HepG2 (cell line): ENCODE measurements around the gene CPNE1. TPM values are rescaled to one million over a fixed set of nuclear protein-coding genes. Genes with fewer than 3 reads are reported as not detected.
A peak's percentile ranks its signal among the peaks of the same experiment; 100 is the strongest.
"Not testable (repeated sequence)": the region's sequence is repeated elsewhere in the genome, so short reads cannot be mapped to it uniquely, and the experiment has no call there.

ENCODE experiments used
- ATAC-seq: fragments of 200-7000 bp; cut with Tn5 transposase; 3 replicates; pipeline ENCODE4 v1.9.1; 2020; ENCODE audit warnings: mild to moderate bottlenecking, moderate library complexity
- BruUV-seq: library from RNA; stranded (reverse); fragments of 400-500 nt; replicated peaks from 2 replicates; lab custom pipeline; 2021; lab: Mats Ljungman, UMichigan
- CTCF ChIA-PET: fragments of 300-600 bp; formaldehyde crosslinking; extraction: SDS; loops from one replicate; lab custom pipeline; 2021; ENCODE audit warnings: low total read pairs, inconsistent platforms, low intra/inter-chr PET ratio; lab: Yijun Ruan, JAX
- POLR2A ChIA-PET: fragments of 350-600 bp; sonication (Branson Sonifier 250); formaldehyde crosslinking; loops from one replicate; lab custom pipeline; 2020; ENCODE audit warnings: antibody characterized with exemption, inconsistent platforms; lab: Yijun Ruan, JAX
- DNase-seq: peaks from one replicate; pipeline ENCODE4 v3.0.0-alpha.2; 2015; ENCODE audit warnings: low spot score
- FAIRE-seq: peaks from 3 replicates; lab custom pipeline; 2011; peaks lifted over from hg19 to GRCh38; lab: Jason Lieb, UNC
- H2AFZ ChIP-seq: one replicate; pipeline ENCODE4 v1.6.1; 2011; ENCODE audit warnings: low read length, inconsistent platforms
- H3K27ac ChIP-seq: fragments of 300-600 bp; 3 replicates; pipeline ENCODE4 v1.8.0; 2011; ENCODE audit warnings: mixed run types, mild to moderate bottlenecking, mixed read lengths, low read length, inconsistent platforms; ENCODE audit not compliant: insufficient read depth; ENCODE audit errors: extremely low read length
- H3K27me3 ChIP-seq, 2 experiments: fragments of 200-600 bp in 1 of 2; 2 replicates in 1 of 2; 3 replicates in 1 of 2; pipeline versions ENCODE4 v1.6.0 to v1.8.0; 2011; ENCODE audit warnings: low read length in 2 of 2, mild to moderate bottlenecking in 2 of 2, moderate library complexity in 2 of 2, inconsistent platforms in 1 of 2; ENCODE audit not compliant: insufficient read depth in 2 of 2, control insufficient read depth in 1 of 2
- H3K36me3 ChIP-seq, 2 experiments: fragments of 200-600 bp in 1 of 2; replicated peaks in 1 of 2; 2 replicates in 1 of 2; 3 replicates in 1 of 2; pipeline versions ENCODE4 v1.5.1 to v1.8.0; 2011; ENCODE audit warnings: low read length in 2 of 2, inconsistent platforms in 1 of 2; ENCODE audit not compliant: insufficient read depth in 2 of 2, control insufficient read depth in 1 of 2
- H3K4me1 ChIP-seq: 2 replicates; pipeline ENCODE4 v1.5.1; 2012; ENCODE audit warnings: low read length, inconsistent platforms; ENCODE audit not compliant: insufficient read depth
- H3K4me2 ChIP-seq: 2 replicates; pipeline ENCODE4 v1.6.0; 2011; ENCODE audit warnings: low read depth, low read length, inconsistent platforms
- H3K4me3 ChIP-seq, 3 experiments: fragments of 200-600 bp in 1 of 3; sonication (generic), shearing (Covaris generic) in 1 of 3; replicated peaks in 1 of 3; 2 replicates each; pipeline ENCODE4 v1.5.1; 2011 to 2016; ENCODE audit warnings: low read length in 3 of 3, inconsistent platforms in 2 of 3, low read depth in 2 of 3, mild to moderate bottlenecking in 2 of 3, control low read depth in 1 of 3, mixed read lengths in 1 of 3; ENCODE audit not compliant: insufficient read depth in 1 of 3
- H3K79me2 ChIP-seq: one replicate; pipeline ENCODE4 v1.6.1; 2011; ENCODE audit warnings: low read length, inconsistent platforms; ENCODE audit not compliant: insufficient read depth
- H3K9ac ChIP-seq: 2 replicates; pipeline ENCODE4 v1.6.0; 2011; ENCODE audit warnings: mild to moderate bottlenecking, low read depth, low read length, inconsistent platforms; ENCODE audit not compliant: insufficient read depth
- H3K9me3 ChIP-seq: 2 replicates; pipeline ENCODE4 v1.5.1; 2012; ENCODE audit warnings: mild to moderate bottlenecking, low read length
- H4K20me1 ChIP-seq: 2 replicates; pipeline ENCODE4 v1.6.0; 2011; ENCODE audit warnings: inconsistent platforms, mild to moderate bottlenecking, low read length, moderate library complexity; ENCODE audit not compliant: insufficient read depth
- AGO2 ChIP-seq: fragments of 200-400 bp; formaldehyde crosslinking; optimal IDR thresholded peaks from 2 replicates; pipeline ENCODE3; 2017; ENCODE audit warnings: mild to moderate bottlenecking, low read depth, low read length, moderate library complexity
- BRCA1 ChIP-seq: sonication (generic); formaldehyde crosslinking; IDR thresholded peaks from 2 replicates; pipeline ENCODE4 v1.4.0; 2020; ENCODE audit warnings: missing genetic modification reagents
- FOSL2 ChIP-seq: sonication (generic); formaldehyde crosslinking; IDR thresholded peaks from 2 replicates; pipeline ENCODE4 v1.4.0; 2020; ENCODE audit warnings: missing genetic modification reagents
- HNRNPUL1 ChIP-seq: fragments of 200-400 bp; formaldehyde crosslinking; IDR thresholded peaks from 2 replicates; pipeline ENCODE4 v1.6.1; 2017; ENCODE audit warnings: low read depth, mild to moderate bottlenecking, low read length, moderate library complexity
- KLF16 ChIP-seq, 2 experiments: sonication (generic) in 1 of 2; formaldehyde crosslinking in 1 of 2; IDR thresholded peaks; 2 replicates each; pipeline versions ENCODE4 v1.6.1 to v1.8.0; 2016 to 2023; ENCODE audit warnings: missing genetic modification reagents in 2 of 2, missing compliant biosample characterization in 1 of 2
- MBD4 ChIP-seq: IDR thresholded peaks from 2 replicates; pipeline ENCODE4 v1.6.1; 2012; ENCODE audit warnings: low read length, inconsistent platforms, borderline replicate concordance
- MXD3 ChIP-seq: IDR thresholded peaks from 2 replicates; pipeline ENCODE4 v1.6.1; 2016; ENCODE audit warnings: mild to moderate bottlenecking, missing biosample characterization, missing genetic modification reagents
- POLR2AphosphoS2 ChIP-seq: IDR thresholded peaks from 2 replicates; pipeline ENCODE4 v1.6.1; 2011; ENCODE audit warnings: low read depth, low read length, improper control_type of control experiment
- POLR2G ChIP-seq: fragments of 200-400 bp; formaldehyde crosslinking; IDR thresholded peaks from 2 replicates; pipeline ENCODE4 v1.6.1; 2018; ENCODE audit warnings: mild to moderate bottlenecking, low read depth, low read length, moderate library complexity
- PRPF4 ChIP-seq: fragments of 200-400 bp; formaldehyde crosslinking; IDR thresholded peaks from 2 replicates; pipeline ENCODE4 v1.6.1; 2016; ENCODE audit warnings: low read length, low read depth; ENCODE audit not compliant: poor library complexity, severe bottlenecking
- RBFOX2 ChIP-seq: fragments of 200-400 bp; formaldehyde crosslinking; IDR thresholded peaks from 2 replicates; pipeline ENCODE4 v1.6.1; 2017; ENCODE audit warnings: low read depth, mild to moderate bottlenecking, low read length
- RBM22 ChIP-seq: fragments of 200-400 bp; formaldehyde crosslinking; optimal IDR thresholded peaks from 2 replicates; pipeline ENCODE3; 2017; ENCODE audit warnings: mild to moderate bottlenecking, low read length, moderate library complexity
- TEAD3 ChIP-seq: optimal IDR thresholded peaks from 2 replicates; pipeline ENCODE3; 2016; ENCODE audit warnings: borderline replicate concordance
- ZBTB38 ChIP-seq: sonication (generic); formaldehyde crosslinking; IDR thresholded peaks from 2 replicates; pipeline ENCODE4 v1.5.1; 2020; ENCODE audit warnings: mild to moderate bottlenecking, missing genetic modification reagents
- ZBTB43 ChIP-seq: sonication (generic); formaldehyde crosslinking; conservative IDR thresholded peaks from 2 replicates; pipeline ENCODE4 v1.4.0; 2020; ENCODE audit warnings: missing genetic modification reagents
- ZNF224 ChIP-seq: sonication (generic); formaldehyde crosslinking; IDR thresholded peaks from 2 replicates; pipeline ENCODE4 v1.5.0; 2020; ENCODE audit warnings: mild to moderate bottlenecking, missing genetic modification reagents
- ZNF234 ChIP-seq: sonication (generic); formaldehyde crosslinking; conservative IDR thresholded peaks from 2 replicates; pipeline ENCODE4 v1.5.1; 2020; ENCODE audit warnings: mild to moderate bottlenecking, missing genetic modification reagents
- ZNF354B ChIP-seq: sonication (generic); formaldehyde crosslinking; IDR thresholded peaks from 2 replicates; pipeline ENCODE4 v1.8.0; 2022; ENCODE audit warnings: mild to moderate bottlenecking, missing genetic modification reagents
- ZNF414 ChIP-seq: sonication (generic); formaldehyde crosslinking; IDR thresholded peaks from 2 replicates; pipeline ENCODE4 v1.5.0; 2020; ENCODE audit warnings: missing genetic modification reagents
- ZNF44 ChIP-seq: sonication (generic); formaldehyde crosslinking; IDR thresholded peaks from 2 replicates; pipeline ENCODE4 v1.5.1; 2020; ENCODE audit warnings: mild to moderate bottlenecking, missing genetic modification reagents
- WGBS: methylation state at CpG from one replicate; pipeline ENCODE4 v1.1.6; 2017; ENCODE audit warnings: low lambda C conversion rate; 5-methylcytosine and 5-hydroxymethylcytosine counted together
- in situ Hi-C: cut with HindIII; loops from 2 replicates; pipeline ENCODE4 v1.10.0; 2017; ENCODE audit warnings: low pct_unique_long_range_greater_than_20kb; ENCODE audit not compliant: extremely low pct_ligation_motif_present
- intact Hi-C: fragments of 100-400 bp; cut with micrococcal nuclease; formaldehyde crosslinking; loops from one replicate; pipeline ENCODE4 v1.10.0; 2022; ENCODE audit not compliant: unreplicated experiment
- polyA plus RNA-seq, 8 experiments: library from polyadenylated mRNA; depleted of rRNA in 3 of 8; stranded (reverse) in 7 of 8; unstranded in 1 of 8; fragments of >200 nt; fragmentation: Illumina TruSeq in 4 of 8; extraction: Trizol in 4 of 8; gene quantifications; 2 replicates each; pipeline versions ENCODE4 v1.2.1 to v1.2.3, GENCODE V29; 2011 to 2016; ENCODE audit warnings: low read depth in 4 of 8, missing spikeins in 1 of 8, mixed read lengths in 1 of 8; ENCODE audit not compliant: insufficient read depth in 1 of 8
- total RNA-seq, 5 experiments: library from RNA; depleted of rRNA; stranded (reverse); fragments of >200 nt; fragmentation: Illumina TruSeq; extraction: Trizol; gene quantifications; 2 replicates each; pipeline ENCODE4 v1.2.3, GENCODE V29; 2016; ENCODE audit warnings: low read depth in 1 of 5

The CPNE1 gene
- total and polyA plus RNA-seq, 2 of the 13 experiments (the other 11 are each of a cell fraction or from before 2014, with no cell fraction given): 408 to 431 TPM

GRCh38 chr20:35706591-35707529, 42.2 kb upstream of the CPNE1 start:
- TF ChIP-seq ZNF234 (0 out of 2 replicates have a peak, but pooled peaks have one; percentile 27), ZNF224 (CRISPR knock-in tag) (0 out of 2 replicates have a peak, but pooled peaks have one; percentile 41), AGO2 (peak; percentile 28), KLF16 (CRISPR knock-in tag; IDR thresholded peaks at IDR 0.05) (0 out of 4 replicates have a peak, but pooled peaks of 1 of the 2 experiments have one; percentile 31), POLR2AphosphoS2 (peak; percentile 89; the same call in 1 of the 2 replicates), MBD4 (0 out of 2 replicates have a peak, but pooled peaks have one; percentile 27), PRPF4 (peak; percentile 42), ZBTB38 (CRISPR knock-in tag) (peak; percentile 24; the same call in 1 of the 2 replicates), ZNF44 (CRISPR knock-in tag) (0 out of 2 replicates have a peak, but pooled peaks have one; percentile 32), BRCA1 (CRISPR knock-in tag) (0 out of 2 replicates have a peak, but pooled peaks have one; percentile 26), POLR2G (peak; percentile 59), FOSL2 (CRISPR knock-in tag) (peak; percentile 8; the same call in 1 of the 2 replicates), ZNF414 (CRISPR knock-in tag) (0 out of 2 replicates have a peak, but pooled peaks have one; percentile 39), RBFOX2 (peak; percentile 39; the same call in 1 of the 2 replicates), HNRNPUL1 (peak; percentile 47; the same call in 1 of the 2 replicates), MXD3 (0 out of 2 replicates have a peak, but pooled peaks have one; percentile 38), ZNF354B (CRISPR knock-in tag) (0 out of 2 replicates have a peak, but pooled peaks have one; percentile 29), ZBTB43 (CRISPR knock-in tag) (0 out of 2 replicates have a peak, but pooled peaks have one; percentile 15), TEAD3 (CRISPR knock-in tag) (peak; percentile 10), RBM22 (peak; percentile 96)
- not testable (repeated sequence) for BruUV-seq

More at GRCh38 chr20:35706591-35707529, 42.2 kb upstream of the CPNE1 start:
- ATAC-seq, H3K27me3 ChIP-seq, CTCF ChIA-PET, H3K9me3 ChIP-seq, intact Hi-C loops, H3K27ac ChIP-seq, H3K4me1 ChIP-seq, in situ Hi-C loops, H2AFZ ChIP-seq, FAIRE-seq, H3K9ac ChIP-seq, DNase-seq, H3K4me3 ChIP-seq, H3K4me2 ChIP-seq: not testable (repeated sequence)
- Histone ChIP-seq H3K36me3 (peaks cover 36 to 85% of the 10 kb centered on the region in 2 experiments), H3K79me2 (peaks cover 42% of the 10 kb centered on the region), H4K20me1 (peaks cover 94% of the 10 kb centered on the region)
- POLR2A ChIA-PET: interaction anchor here (2.6 to 23.6 kb wide), 2 partner anchors 19 to 36 kb away, joined by 17 to 319 read pairs; partner anchors contain the start of gene RBM39
- WGBS: 98% methylated on average over 17 of the region's 17 CpGs
